Inflammatory macrophage treated with lipopolysaccharide for 4 hours (primary cell): ENCODE measurements around the gene KRTAP1-4.
"Not testable (repeated sequence)": the region's sequence is repeated elsewhere in the genome, so short reads cannot be mapped to it uniquely, and the experiment has no call there.

ENCODE experiments used
- DNase-seq: peaks from one replicate; pipeline ENCODE4 v3.0.0-alpha.2; 2020

The KRTAP1-4 gene

DNA sequence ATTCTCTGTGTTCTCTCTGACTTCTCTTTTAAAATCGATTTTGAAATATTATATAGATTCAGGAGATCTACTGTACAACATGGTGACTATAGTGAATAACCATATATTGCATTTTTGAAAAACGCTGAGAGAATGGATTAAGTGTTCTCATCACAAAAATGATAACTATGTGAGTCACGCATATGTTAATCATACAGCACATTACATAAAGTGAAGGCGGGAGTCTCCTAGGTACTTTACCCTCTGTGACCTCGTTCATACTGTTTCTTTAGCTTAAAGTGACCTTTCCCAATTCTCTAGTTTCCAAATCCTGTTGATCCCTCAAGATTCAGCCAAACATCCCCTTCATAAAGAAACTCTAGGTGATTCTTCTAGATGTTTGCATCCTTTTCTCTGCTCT, 27.2 kb downstream of the KRTAP1-4 start:
- DNase-seq, result peak; percentile 49

DNA sequence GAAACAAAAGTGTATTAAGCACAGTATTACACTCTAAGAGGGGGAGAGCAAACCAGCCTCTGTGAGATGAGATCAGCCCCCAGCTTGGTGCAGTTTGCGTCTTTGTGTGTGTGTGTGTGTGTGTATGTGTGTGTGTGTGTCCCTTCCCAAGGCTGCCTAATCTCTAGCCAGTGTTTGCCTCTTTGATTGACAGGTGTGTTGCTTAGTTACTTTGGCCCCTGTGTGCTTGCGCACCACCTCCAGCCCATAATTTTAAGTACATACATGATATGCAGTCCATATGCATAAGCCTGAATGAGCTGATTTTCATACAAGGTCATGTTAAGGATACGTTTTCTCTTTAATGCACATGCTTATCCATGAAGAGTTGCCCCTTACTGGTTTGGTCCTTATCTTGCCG, 28.2 kb downstream of the KRTAP1-4 start:
- DNase-seq, result no peak

DNA sequence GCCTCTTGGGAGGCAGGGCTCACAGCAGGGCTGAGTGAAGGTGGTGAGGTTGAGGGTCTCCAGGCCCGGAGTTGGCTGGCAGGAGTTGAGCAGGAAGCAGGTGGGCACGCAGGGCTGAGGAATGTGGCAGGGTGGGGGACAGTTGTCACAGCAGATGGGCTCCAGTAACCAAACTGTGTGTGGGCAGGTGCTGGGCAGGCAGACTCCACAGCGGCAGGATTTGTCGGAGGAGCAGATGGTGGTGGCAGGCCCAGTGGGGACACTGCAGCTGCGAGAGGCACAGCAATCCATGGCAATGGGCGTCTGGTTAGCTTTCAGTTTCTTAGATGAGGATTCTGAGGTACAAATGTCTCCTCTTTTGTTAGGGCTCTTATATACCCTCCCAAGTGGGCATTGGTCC, 30.4 kb downstream of the KRTAP1-4 start, which contains the start of gene KRTAP3-2:
KRTAP3-2 (minus strand) TSS at position 344 of the 400 bp plus-strand sequence; CDS start at position 291, 53 bp downstream.
- not testable (repeated sequence) for DNase-seq

DNA sequence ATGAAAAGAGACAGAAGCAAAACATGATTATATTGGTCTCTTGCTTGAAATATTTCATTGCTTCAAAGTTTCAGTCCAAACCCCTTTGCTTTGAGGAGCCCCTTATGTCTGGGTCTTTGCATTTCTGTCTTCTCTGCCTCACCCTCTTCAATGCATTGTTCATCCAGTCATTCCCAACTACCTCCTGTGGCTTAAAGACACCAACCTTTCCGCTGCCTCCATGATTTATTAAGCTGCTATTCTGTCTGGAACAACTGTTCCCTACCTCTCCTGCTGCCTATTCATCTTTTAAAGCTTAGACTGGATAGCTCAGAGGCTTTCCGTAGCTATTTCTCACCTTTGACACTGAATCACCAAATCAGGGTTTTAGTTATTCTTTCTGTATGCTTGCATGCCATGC, 32.6 kb downstream of the KRTAP1-4 start:
- no peak for DNase-seq

DNA sequence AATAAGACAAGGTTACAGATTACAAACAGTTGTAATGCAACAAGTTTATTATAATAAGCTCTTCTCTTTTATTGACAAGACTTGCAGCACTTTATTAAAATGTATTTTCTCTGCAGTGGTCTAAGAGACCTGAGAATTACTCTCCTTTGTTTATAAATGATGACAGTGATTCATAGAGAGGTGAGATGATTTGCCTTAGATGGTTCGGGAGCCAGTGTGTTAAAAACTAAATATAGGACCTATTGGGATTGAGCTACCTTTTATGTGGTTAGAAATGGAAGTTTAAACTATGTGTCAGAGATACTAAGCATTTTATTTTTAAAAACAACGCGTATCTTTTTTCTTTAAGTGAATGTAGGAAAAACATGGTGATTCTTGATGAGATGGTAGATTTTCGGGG, 33.2 kb downstream of the KRTAP1-4 start:
- DNase-seq, result no peak

DNA sequence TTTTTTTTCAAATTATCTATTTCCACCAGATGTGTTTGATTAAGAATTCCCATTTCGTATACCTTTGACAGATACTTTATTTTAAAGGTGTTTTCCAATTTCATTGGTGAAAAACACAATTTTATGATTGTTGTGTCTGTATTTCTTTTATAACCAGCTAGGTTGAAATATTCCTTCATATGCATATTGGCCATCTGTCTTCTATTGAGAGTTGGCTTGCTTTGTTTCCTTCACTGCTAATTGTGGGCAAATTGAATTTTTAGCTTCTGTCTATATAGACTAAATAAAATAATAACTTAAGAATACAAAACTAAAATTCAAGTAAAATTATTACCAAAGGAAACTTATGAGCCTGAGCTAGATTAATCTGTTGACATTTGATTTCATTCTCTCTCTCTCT, 34.9 kb downstream of the KRTAP1-4 start:
- no peak for DNase-seq

DNA sequence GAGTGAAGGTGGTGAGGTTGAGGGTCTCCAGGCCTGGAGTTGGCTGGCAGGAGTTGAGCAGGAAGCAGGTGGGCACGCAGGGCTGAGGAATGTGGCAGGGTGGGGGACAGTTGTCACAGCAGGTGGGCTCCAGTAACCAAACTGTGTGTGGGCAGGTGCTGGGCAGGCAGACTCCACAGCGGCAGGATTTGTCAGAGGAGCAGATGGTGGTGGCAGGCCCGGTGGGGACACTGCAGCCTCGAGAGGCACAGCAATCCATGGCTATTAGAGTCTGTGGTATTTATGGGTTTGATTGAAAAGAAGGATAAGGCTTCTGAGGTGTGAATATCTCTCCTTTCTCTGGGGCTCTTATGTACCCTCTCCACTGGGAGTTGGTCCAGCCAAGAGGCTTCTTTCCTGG, 36.2 kb downstream of the KRTAP1-4 start, which contains the start of gene KRTAP3-3:
KRTAP3-3 (minus strand) TSS at position 326 of the 400 bp plus-strand sequence; CDS start at position 259, 67 bp downstream.
- DNase-seq, result no peak

DNA sequence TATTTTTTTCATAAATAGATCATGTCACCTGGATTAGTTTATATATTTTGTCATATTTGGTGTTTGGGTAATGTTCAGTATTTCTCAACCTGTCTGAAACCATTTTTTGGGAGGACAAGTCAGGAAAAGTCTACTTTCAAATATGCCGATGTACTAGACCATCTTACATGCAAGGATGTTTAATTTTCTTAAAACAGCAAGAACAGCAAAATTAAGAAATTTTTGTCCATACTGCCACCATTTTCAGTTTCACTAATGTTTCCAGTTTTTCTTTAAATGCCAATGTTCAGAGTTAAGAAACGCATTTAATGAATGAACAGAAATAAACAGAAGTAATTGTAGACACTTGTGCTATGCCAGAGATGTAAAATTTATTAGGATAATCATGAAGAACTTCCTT, 36.9 kb downstream of the KRTAP1-4 start:
- no peak for DNase-seq

DNA sequence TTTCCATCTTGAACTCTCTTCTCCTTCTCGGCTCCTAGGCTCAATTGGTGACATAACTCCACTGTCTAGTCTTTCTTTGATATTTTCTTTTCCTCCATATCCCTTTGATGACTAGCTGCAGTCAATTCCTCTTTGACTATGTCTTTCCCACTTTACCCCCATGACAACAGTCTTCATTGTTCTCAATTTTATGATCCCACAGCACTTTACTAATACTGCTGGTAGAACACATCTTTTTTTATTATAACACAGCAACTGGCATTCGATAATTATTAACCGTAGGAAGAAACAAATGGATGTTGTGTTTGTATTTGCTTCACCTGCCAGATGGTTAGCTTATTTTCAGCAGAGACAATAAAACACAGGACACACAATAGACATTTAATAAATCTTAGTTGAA, 37.3 kb downstream of the KRTAP1-4 start:
- no peak for DNase-seq

DNA sequence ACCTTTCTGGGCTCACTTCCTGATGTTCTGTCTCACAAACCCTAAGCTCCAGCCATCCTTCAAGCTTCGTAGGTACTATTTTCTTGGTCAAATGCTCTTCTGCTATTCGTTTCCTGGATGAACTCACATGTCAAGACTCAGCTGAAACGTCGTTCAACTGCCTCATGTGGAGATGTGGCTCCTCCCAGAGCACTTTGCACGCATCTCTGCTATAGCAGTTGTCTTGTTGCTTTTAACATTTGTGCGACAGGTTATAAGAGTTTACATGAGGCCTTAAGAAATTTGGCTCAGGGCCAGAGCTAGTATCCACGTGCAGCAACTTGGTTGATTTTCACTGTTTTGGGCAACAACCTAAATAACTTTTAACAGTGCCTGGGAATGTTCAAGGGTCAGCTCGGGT, 43.1 kb downstream of the KRTAP1-4 start:
- no peak for DNase-seq

DNA sequence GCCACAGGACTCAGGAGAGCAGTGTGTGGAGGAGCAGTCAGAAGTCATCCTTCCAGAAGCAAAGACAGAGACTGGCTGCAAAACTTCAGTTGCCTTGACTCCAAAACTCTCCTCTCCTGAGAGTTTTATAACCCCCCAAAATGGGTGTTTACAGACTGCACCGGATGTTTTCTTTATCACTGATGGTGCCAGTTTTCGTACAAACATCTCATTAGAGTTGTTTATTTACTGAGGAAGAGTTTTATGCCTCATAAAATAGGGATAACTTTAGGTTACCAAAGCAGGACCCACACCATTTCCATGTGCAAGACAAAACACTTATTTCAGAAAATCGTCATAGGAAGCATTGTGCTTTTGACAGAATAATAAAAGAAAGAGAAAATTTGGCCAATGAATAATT, 45.8 kb downstream of the KRTAP1-4 start, which contains the start of gene KRT40:
KRT40 (minus strand) TSS at position 101 of the 400 bp plus-strand sequence; CDS start at position 48, 53 bp downstream.
- no peak for DNase-seq

DNA sequence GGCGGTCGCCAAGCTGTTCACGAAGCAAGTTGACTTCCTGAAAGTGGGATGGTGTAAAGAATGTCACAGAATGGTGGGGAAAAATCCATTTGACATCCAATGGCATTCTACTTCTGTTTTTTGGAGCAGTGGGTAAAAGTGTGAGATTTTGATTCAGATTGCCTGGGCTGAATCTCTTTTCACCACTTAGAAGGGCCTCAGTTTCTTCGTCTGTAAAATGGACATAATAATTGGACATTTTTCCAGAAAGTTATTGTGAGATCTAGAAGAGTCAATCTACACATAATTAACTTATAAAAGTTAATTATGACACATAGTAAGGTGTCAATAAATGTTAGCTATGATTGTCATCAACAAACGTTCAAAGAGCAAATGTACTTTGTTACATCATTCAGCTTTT, 48.9 kb downstream of the KRTAP1-4 start:
- no peak for DNase-seq

DNA sequence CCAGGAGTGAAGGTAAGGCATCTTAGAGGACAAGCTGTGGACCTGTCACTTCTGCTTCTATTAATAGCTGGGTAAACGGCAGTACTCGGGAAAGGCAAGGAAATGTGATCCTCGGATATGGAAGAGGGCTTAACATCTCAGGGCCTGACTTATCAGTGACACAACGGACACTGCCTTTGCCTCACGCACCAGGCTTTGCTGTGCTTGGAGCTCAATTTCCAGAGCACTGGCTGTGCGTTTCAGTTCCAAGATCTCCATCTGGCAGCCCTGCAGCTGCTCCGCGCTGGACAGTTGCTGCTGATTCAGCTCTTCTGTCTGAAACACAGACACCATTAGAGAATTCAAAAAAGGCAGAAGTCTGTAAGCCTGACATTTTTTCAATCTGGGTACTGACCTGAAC, 49.4 kb downstream of the KRTAP1-4 start:
- no peak for DNase-seq

DNA sequence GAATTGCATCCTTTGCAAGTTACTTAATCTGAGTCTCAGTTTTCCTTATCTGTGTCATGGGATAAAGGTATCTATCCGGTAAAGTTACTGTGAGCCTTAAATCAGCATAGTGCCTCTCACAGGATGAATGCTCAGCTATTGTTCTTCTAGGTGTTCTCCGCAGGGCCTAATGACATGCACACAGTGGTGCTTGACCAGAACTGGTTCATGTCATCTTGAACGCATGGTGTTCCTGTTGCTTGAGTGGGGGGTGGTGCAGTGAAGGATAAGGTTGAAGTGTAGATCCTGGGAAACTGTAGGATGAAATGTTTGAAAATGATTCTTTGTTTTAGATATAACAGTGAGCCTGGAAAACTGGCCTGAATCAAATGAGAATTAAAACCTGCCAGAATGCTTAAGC, 49.9 kb downstream of the KRTAP1-4 start:
- DNase-seq, result no peak
